T-helper 22 cell (primary cell): Measurements from ENCODE around the gene TRIM2.

Experiments
- DNase-seq: peaks from one replicate; pipeline ENCODE4 v3.0.0-alpha.2; 2020; ENCODE audit warnings: low read depth

The TRIM2 gene

DNA sequence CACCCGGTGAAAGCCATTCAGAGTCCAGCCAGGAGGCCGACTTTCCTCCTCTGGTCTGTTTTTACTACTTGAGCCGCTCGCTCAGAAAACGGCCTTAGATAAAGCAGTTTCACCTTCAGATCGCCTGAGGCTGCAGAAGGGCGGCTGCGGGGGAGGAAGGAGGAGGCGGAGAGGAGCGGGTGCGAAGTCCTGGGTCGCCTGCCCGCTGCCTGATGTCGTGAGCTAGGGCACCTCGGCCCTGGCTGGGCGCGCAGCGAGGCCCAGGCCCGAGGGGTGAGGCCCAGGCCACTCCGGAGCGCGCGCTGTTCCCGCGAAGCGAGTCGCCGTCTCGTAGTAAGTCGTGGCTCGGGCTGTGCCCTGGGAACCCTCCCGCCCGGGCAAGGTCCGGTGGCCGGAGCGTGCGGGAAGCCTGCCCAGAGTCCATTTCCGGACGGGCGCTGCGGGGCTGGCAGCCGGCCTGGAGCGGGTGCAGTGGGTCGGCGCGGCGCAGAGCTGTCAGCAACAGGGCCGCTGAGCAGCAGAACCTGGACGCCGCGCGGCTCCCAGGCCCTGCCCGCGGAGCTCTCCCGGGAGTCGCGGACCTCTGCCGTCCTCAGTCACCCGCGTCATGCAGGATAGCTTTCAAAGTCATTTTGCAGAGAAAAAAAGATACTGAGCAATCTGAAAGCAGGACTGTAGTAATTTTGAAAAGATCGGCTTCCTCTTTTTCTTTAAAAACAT lies 18.6 kb downstream of the TRIM2 start:
- DNase-seq: no peak

DNA sequence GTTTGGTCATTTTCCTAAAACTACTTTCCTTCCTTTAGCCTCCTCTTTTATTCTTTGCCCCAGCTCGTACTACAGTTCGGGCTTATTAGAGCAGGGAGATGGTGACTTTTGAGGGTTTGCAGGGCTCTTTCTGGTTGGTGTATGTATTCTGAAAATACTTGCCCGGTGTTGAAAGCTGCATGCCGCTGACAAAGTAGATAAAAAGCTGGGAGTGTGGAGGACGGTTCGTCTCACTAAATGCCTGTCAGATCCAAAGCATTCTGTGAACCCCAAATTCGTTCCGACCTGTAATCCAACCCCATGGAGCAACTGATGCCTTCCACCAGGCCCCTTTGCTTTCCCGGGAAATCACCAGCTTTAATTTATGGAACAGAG lies 19.2 kb downstream of the TRIM2 start:
- no peak for DNase-seq

DNA sequence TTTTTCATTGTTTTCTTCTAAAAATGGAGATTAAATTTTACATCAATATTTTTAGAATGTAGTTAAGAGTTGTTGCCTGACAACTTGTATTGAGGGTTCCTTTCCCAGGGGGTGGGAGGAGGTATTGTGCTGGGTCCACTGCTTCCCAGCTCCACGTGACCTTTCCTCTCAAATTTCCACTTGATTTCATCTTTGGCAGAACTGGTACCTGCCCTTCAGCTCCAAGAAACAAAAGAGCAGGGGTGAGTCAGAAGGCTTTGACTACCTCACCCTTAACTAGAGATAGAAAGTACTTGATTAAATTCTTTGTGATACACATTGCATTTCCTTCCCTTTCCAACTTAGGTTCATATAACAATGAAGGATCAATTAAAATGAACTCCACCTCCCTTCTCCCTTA lies 19.7 kb downstream of the TRIM2 start:
- DNase-seq: no peak

DNA sequence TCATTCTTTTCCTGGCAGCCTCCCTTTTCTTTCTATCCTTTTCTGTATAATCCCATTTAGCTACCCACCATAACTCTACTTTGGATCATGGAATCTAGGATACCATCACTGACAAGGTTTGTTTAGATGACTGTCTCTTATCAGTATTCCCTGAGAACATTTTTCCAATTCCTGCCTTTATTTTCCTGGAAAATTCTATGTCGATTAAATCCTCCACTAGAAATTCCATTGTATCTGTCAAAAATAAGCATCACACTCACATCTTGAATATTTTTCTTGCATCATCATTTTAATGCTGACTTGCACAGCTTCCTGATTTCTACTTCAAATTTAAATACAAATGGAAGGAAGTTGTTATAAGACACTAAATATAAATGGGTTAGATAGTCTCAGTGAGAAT lies 20.2 kb downstream of the TRIM2 start:
- no peak for DNase-seq

DNA sequence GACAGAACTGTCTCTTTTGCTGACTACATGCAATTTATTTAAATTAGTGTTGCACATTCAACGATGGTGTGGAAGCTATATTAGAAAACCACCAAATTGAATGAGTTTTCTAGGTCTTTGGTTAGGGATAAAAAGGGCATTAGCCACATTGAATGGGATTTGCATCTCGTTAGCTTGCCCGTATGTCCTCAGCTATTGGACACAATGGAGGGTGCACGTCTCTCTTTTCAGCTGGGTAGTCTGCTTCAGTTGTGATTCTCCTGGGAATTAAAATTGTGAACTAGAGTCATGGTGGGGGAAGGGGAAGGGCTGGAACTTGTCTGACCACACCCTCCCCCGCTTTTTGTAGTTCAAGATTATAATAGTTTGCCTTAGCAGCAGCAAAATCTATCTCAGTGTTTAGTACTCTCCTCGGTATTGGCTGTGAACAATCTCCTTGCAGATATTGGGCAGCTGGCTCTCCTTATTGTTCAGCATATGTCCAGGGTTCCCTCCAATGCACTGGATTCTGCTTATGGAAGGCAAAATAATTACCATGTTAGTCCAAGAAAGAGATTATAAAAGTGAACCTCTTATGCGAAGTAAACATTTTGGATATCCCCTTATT lies 23.3 kb downstream of the TRIM2 start:
- DNase-seq: no peak

DNA sequence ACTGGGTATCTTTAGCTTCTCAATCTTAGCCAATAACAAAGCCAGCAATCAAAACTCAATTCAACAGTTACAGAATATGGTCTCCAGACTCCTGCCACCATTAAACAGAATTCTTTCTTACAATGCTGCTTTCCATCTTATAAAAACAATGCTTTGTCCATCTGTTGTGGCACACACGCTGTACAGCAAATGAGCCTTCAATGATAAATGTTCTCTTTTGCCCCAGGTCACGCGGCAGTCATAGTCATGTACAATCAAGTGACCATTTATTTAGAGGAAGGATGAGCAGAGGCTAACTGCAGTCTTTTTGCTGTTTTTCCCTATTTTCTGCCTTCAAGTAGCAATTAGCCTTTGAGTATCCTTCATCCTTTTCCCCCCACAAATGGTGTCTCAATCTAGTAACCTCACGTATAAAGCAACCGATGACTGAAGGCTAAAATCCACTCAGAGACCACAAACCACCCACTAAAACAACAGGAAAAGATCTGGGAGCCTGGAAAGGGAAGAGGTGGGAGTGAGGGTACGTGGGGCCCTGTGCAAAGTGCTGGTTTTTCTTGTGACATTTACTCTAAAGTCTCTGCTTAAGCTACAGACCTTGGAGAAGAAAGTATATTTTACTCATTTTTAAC lies 24.4 kb downstream of the TRIM2 start:
- DNase-seq: no peak

DNA sequence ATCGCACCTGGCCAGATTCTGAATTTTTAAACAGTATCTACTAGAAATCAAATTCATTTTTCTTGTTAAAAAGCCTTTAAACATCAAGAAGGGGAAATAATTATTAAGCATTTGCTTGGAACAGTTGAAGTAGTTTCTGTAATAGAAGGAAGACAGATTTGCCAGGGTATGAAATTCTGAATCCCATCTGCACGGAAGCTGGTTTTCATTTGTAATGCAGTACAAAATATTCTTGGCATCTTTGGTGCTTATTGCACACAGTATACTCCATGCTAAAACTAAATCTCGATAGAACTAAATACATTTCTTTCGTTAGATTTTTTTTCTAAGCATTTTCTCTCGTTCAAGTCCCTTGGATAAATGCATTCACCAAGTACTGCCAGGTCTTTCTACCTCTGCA lies 25.3 kb downstream of the TRIM2 start:
- no peak for DNase-seq

DNA sequence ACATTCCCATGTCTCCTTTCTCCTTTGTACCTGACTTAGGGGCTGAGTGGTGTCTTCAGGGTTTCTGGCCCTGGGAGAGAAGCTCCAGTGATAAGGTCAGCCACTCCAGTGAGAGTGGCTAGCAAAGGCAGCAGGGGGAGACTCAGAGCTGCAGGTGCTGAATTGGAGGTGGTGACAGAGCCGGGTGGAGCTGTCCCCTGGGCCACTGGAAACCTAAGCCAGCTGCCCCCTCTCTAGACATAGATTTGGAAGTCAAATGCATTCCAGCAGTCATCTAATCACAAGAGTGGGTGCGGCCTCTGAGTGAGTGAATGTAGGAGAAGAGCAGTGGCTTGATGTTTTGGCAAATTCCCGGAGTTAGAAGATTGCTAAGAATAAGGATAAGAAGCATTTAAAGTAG lies 28.5 kb downstream of the TRIM2 start:
- no peak for DNase-seq

DNA sequence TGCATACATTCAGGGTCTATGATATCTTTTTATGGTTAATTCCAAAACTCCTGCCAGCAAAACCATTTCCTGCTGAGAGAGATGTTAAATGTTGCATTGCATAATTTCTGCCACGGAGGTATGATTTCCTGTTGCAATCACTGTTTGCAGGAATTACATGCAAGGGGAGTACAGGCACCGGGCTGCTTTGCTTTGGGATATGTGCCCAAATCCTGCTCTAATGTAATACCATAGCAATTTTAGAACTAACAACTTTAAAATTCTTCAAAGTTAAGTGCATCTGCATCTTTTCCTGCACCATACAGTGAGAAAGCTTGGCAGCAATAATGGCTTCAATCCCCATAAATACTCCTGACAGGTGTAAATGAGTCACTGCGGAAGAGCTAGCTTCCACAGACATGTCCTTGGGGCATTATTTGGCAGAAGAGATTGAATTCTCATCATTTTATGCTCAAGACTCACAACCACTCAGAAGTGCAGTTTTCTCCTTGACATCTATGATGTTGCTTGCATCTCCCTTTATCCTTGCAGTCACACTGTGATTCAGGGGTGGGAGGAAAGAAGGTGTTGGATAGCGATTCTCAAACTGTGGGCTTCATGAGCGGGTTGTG lies 29.6 kb downstream of the TRIM2 start:
- no peak for DNase-seq

DNA sequence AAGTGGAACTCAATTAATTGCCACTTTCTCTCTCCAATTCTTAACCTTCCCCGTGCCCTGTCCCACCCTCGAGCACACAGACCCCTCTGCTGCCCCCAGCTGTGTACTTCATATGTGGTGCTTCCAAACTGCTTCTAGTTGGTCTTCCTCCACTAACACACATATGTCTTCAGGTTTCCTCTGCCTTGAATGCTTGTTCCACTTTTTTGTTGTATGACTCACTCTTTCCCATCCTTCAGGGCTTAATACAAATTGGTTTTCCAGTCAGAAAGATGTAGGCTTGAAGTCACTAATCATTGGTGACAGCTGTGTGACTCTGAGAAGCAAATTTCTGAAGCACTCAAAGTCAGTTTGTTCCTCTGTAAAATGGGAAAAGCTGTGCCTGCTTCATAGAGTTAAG lies 30.6 kb downstream of the TRIM2 start:
- no peak for DNase-seq

DNA sequence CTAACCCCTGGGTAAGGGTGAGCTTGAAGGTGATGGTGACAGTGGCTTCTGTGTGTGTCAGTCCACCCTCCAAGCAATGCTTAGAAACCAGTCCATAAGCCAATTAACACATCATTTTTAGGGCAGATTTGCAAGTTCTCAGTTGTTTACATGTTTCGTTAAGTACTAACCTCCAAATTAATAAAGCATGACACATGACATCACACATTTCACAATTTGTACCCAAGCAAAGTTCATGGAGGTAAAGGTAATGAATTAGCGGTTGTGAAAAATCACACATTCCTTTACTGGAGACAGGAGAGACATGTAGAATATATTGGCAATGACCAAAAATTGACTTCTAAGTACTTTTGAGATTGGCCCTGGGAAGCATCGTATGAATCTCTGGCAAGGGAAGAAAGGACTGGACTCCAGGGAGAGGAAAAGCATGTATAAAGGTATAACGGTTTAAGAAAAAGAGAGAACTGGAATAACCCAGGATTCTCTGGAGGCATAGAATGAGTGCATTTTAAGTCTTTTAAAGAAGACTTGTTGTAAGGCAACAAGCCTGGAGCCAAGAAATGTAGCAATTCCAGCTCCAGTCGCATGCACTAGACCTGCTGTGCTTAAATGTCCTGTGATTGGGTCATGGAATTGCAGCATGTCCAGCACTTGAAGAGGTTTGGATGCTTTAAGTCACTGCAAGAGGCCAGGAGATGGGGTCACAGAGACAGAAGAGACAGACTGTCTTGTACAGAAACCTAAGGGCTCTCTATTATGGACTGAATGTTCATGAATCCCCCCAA lies 34.1 kb downstream of the TRIM2 start:
- no peak for DNase-seq

DNA sequence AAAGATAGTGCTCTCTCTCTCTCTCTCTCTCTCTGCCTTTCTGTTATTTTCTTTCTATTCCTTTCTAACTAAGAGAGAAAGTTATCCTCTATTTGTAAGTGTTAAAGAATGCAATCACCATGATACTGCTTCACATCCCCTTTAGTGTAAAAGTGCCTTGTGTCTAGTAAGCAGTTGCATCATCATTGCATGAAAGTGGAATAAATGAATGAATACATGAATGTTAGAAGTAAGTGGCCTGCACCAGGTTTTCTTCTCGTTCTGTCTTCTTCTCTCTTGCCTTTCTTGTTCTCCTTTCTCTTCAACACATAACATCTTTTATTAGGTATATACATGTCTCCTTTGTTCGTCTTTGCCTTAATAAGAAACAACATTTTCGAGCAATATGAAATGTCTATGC lies 35.2 kb downstream of the TRIM2 start:
- no peak for DNase-seq

DNA sequence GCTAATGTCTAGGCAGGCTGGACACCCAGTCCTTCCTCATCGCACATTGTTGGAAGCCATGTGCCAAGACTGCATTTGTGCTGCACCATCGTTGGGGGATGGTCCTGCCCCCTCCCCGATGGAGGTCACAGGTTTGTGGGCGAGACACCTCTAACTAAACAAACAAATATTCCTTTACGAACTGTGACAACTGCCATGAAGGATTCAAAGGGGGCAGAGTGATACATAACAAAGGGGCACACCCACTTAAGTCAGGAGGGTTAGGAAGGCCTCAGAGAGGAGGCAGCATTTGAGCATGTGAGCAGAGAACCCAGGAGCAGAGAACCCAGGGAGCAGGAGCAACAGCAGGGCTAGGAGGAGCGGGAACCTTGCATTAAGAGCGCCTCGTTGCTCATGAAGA lies 37.1 kb downstream of the TRIM2 start:
- no peak for DNase-seq

DNA sequence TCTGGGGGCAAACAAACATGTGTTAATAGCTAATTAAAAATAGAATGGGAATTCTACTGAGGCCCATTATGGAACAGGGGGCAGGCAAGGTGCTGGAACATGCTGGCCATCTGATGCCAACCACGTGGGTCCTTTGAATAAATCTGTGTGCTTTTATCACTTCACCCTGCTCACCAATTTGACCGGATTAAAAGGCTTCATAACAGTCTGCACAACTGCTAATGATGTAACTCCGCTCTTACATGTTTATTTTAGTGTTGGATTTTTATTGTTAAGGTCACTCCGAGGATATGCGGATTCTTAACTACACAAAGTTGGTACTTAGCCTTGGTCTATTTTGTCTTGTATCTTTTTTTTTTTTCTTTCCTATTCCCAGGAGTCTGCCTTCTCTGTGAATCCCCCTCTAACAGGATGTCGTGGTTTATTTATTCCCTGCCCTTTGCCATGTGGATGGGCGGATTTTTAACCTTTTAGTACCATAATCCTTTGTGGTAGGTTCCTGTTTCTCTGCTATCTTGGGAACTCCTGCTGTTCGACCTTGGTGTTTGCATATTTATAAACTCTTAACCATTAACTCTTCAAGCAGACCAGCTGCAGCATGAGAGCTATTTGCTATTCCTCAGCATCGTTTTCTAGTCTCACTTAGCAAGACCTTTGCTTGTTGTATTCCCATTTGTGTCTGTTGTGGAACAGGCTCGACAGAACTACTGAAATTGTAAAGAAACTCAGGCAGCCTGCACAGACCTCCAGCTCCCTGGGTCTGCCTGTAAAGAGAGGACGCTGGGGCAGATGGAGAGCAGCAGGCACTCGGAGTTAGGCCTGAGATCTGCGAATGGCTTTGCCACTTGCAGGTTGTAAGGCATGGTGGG lies 38.0 kb downstream of the TRIM2 start:
- no peak for DNase-seq

DNA sequence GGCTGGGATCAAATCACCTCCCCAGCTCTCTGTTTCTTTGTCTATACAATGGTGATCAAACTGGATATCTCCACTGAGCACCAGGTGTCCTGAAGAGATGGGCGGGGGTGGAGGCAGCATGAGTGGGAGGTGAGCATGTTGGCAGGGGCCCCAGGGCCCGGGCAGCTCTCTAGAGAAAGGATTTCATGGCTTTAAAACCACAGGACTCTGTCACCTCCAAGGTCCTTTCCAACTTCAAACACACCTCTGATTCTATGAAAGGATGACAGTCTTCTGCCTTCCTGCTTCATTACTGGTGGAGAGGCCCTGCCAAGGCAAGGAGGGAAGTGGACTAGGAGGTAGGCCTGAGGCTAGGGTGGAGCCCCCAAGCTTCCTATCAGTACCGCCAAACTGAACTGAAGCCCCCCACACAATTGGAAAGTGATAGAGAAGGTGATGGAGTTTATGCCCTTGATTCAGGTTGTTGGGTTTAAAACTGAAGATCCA lies 38.6 kb downstream of the TRIM2 start:
- no peak for DNase-seq

DNA sequence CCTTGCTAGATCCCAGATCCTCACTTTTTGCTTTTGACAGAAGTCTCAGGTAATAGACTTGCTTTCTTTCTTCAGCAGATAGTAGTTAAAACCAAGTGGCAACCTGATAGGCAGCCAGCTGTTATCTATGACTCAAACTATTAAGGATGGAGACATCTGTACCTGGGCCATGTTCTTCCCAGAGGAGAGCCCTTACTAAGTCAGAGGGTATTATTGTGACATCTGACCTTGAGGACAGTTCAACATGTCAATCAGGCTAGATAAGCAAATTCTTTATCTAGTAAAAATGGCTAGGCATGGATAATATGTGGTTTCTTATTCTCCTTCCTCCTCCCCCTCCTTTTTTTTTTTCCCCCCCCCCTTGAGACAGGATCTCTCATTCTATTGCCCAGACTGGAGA lies 39.2 kb downstream of the TRIM2 start:
- DNase-seq: no peak

DNA sequence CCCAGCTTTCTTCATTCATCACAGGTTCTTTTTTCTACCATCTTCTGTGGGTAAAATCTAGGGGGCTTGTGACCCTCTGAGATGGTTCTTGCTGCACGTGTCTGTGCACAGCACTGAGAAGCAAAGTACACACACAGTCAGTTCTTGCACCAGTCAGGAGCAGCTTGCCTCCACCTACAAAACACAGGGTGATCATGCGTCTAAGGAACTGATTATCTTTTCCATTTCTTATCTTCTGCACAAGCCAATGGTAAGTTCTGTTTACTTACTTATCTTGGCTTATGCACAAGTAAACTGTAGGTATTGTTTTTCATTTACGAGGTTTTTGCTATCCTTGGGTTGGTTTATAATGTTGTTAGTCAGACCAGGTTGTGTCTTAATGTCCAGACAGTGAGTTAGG lies 40.7 kb downstream of the TRIM2 start:
- no peak for DNase-seq

DNA sequence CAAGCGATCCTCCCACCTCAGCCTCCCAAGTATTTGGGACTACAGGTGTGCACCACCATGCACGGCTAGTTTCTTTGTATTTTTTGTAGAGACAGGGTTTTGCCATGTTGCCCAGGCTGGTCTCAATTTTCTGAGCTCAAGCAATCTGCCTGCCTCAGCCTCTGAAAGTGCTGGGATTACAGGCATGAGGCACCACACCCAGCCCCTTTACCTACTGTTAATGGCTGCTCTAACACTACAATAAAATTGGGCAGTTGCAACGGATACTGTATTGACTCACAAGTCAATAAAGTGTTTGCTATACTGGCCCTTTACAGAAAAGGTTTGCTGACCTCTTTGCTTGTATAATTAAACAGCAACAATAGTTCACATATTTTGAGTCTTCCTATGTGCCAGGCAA lies 41.5 kb downstream of the TRIM2 start:
- DNase-seq: no peak

DNA sequence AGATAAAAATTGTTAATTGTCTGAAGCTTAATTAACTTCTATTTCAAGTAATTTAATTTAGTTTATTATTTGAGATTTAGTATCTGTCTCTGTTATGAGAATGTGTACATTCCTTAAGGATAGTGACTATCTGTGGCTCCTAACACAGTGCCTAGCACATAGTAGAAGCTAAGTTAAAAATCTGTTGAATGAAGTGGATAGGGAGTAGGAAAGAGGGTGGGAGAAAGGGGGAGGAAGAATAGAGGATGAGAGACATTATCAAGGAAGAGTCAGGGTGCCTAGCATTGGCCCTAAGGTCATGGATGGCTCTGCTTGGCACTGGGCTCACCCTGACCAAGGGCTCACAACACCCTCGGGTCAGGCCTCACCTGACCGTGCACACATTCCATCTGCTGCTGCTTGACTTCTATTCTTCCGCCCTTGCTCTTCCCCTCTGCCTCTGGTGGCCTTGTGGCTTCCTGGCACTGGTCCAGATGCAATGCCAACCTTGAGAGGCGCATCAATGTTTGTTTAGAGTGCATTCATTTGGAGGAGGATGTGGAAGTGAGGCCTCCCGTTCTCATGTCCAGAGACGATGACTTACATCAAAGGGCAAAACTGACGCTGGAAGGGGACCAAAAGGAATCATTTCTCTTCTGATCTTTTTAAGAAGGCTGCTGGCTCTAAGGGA lies 42.3 kb downstream of the TRIM2 start:
- no peak for DNase-seq

DNA sequence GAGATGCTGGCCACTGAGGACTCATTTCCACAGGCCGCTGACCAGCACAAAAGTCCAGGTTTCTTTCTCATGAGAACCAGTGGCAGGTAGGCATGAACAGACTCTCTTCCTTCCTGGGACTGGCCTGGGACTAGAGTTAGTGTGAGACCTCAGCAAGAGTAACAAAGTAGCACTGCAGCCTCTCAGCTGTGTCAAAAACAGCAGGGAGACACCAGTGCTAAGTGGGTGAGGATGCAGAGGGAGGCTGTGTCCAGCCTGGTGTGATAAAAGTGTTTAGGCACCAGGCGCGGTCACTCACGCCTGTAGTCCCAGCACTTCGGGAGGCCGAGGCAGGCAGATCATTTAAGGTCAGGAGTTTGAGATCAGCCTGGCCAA lies 42.9 kb downstream of the TRIM2 start:
- no peak for DNase-seq

DNA sequence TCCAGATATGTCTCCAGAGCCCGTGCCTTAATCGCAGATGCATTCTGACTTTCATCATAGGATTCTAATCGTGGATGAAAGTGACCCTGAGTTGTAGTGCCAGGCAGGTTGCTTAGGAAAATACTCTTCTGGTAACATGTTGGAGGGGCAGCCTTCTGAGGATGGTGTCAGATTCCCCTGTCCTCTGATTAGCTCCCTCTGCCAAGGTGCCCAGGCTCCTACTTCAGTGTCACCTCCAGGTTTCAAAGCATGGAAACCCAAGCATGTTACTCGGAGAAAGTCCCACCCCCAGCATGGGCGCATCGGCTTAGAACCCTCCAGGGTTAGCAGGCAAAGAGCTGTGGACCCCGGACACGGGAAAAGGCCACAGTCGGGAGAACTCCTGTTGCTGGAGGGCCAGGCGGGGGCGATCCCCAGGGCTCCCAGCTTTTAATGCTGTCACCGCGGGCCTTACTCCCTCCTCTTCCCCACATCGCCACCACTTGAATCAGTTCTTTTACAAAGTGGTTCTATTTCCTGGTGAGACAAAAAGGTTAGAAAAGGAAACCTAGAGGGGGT lies 44.5 kb downstream of the TRIM2 start:
- no peak for DNase-seq
